GM18861 (cell line): Measurements from ENCODE around the gene ACSF3.
"Not testable (repeated sequence)": the region's sequence is repeated elsewhere in the genome, so short reads cannot be mapped to it uniquely, and the experiment has no call there.

Experiments
- ATAC-seq: cut with Tn5 transposase; IDR thresholded peaks from one replicate; pipeline ENCODE4 v1.9.1; 2021; ENCODE audit not compliant: unreplicated experiment

The ACSF3 gene

GRCh38 chr16:89172171-89172527 is 78.5 kb downstream of the ACSF3 start:
- no peak for ATAC-seq

GRCh38 chr16:89172528-89173173 is 79.0 kb downstream of the ACSF3 start:
- ATAC-seq = no peak

DNA sequence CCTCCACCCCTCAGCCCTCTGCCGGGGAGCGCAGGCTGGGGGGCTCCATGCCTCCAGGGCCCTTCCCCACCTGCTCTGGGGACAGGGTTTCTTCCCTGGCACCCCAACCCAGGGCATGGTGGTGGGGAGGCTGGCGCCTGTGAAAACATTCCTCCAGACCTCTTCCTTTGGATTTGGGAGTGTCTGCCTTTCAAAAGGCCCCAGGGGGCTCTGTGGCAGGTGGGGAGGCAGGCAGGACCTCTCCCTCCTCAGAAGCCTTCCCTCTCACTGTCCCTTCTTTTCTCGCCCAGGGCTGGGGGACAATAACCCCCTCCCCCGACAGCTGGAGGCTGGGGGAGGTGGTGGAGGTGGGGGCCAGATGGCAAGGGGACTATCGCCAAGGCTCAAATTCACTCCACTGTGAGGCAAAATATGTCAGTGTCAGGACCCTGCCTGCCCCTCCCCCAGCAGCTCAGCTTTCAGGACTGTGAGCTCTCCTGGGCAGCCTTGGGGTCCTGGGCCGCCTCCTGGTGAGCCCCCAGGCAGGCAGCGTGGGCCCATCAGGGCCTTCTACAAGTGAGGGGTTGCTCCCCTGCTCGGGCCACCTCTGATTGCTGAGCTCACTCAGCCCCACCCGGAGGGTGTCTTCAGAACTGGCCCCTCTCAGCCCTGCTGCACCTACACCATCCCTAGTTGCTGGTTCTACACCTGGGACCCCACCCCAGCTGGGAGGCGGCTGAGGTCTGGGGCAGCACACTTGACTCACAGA is 79.7 kb downstream of the ACSF3 start:
- no peak for ATAC-seq

DNA sequence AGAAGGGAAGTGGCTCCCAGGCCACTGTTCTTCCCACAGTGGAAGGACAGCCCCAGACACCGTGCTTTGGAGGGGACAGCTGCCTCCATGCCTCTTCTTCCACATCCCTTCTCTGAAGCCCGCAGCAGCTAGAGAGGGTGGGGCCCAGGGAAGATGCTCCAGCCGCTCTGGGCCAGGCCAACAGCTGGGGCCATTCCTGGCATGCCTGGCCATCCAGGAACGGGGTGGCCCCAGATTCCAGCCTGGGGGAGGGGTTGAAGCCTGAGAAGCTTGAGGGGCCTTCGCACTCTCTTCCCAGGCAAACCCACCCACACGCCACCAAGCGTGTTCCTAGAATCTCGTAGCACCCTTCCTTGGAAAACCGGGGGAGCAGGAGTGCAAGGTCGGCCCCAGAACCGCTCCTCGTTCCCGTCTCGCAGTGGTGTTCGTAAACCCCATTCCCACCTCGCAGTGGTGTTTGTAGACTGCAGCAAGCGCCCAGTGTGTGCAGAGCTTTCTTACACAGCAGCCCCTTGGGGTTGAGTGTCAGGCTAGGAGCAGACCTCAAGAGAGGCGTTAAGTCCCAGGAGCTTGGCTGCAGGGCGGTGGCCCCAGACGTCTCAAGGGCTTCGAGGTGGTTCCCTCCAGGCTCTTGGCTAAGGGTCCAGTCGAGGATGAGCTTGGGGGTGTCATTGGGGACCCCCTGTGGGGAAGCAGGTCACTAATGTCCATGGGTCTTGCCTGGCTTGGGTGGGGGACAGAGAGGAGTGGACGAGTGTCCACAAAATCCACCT is 80.6 kb downstream of the ACSF3 start:
- ATAC-seq = no peak

GRCh38 chr16:89174877-89175276 is 81.2 kb downstream of the ACSF3 start:
- ATAC-seq = no peak

GRCh38 chr16:89175280-89176146 is 81.9 kb downstream of the ACSF3 start:
- no peak for ATAC-seq

DNA sequence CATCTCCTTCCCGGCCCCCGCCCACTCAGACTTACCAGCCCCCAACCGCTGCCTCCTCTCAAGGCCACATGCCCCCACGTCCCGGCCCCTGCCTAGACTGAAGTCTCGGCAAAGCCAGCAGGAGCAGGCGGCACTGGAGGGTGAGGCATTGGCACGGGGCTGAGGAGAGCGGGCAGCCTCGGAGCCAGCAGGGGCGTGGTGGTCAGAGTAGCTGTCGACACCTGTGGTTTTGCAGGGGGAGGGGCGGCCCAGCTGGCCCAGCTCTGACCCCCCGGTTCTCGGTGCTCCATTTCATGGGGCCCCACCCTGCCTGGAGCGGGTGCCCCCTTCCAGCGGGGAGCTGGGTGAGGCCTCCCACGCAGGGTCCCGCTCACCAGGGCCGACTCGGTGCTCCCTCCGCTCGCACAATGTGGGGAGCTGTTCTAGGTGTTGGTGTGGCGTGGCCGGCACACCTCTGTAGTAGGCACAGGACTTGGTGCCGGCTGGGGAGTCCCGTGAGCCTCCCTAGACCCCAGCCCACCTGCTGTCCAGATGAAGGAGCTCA is 82.6 kb downstream of the ACSF3 start:
- ATAC-seq = no peak

DNA sequence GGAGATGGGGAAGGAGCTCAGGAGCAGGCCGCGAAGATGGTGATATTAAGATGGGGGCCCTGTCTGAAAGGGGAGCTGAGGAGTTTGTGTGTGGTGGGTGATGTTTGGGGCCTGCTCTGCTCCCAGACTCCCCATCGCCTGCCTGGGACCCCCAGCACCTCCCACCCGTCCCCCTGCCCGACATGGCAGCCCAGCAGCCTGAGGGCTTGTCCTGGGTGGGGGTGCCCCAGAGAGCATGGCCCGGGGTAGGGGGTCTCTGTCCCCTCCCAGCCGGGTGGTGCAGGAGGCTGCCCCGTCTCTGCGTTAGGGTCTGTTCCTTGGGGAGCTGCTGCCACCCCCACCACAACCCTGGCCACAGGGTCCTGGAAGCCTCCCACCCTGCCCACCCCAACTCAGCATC is 83.1 kb downstream of the ACSF3 start:
- ATAC-seq = no peak

DNA sequence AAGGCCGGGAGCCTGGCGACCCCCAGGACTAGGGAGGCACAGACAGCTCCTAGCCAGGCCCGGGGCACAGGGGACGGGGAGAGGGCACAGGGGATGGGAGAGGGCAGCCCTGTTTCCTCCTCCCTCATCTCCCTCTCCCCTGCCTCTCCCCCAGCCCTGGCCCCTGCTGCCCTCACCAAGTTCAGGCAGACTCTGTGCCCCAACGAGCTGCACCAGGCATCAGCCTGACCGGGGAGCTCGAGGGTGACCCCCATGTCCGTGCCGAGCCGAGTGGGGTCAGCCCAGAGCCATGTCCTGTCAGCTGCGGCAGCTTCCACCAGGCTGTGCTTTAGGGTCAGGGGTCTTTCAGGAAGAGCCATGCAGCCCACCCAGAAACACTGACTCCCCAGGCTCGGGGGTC is 83.8 kb downstream of the ACSF3 start:
- no peak for ATAC-seq

- ATAC-seq = no peak
Measured at GRCh38 chr16:89178453-89179147, 84.9 kb downstream of the ACSF3 start.

DNA sequence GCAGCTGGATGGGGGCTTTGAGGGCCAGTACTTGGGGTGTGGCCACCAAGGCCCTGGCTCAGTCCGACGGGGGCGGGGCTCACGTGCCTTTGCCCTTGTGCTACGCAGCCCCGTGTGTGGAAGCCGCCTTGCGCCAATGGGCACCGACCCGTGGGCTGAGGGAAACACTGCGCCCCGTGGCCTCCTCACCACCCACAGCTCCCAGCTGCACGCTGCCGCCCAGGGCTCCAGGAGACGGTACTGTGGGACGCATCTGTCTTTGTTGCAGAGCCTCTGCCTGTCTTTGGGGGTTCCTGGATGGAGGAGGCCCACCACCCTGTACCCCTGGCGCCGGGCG is 85.5 kb downstream of the ACSF3 start:
- no peak for ATAC-seq

- no peak for ATAC-seq
Measured at GRCh38 chr16:89179656-89180315, 86.1 kb downstream of the ACSF3 start.

DNA sequence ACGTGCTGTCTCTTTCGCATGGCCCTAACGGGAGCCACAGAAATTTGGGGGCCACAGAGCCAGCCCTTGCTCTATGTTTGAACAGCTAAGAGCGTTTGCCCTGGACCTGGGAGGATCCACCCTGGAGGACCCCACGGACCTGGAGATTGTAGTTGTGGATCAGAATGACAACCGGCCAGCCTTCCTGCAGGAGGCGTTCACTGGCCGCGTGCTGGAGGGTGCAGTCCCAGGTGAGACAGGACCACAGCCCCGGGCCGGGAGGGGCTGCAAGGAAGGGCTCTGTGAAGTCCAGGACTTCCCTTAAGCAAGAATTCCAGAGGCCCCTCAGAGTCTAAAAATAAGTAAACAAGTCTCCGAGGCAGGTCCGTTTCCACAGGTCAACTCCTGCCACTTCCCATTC is 89.8 kb downstream of the ACSF3 start:
- ATAC-seq = no peak

DNA sequence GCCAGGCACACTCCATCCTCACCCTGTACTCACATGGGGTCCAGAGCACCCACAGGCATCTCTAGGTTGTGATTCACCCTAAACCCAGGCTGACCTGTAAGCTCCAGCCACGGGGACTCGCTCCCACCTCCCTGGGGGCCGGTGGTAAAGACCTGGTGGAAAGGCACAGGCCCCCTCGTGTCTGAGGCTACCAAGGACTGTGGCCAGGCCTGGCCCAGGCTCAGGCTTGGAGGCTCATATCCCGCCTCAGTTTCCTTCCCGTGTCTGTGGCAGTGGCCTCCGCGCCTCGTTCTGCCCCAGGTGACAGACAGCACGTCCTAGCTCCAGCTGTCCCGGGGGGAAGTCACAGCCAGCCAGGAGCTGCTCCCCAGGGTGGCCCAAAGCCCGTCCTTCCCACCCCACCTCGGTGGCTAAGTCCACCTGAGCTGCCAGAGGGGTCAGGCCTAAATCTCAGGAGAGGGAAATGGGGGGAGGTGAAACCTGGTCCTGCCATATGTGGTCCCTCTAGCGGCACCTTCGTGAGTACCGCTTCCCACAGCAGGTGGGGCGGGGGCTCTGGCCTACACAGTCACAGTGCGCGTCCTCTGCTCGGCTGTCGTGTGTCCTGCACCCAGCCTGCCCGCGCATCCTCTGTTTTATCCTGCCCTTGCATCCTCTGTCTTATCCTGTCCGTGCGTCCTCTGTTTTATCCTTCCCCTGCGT is 90.5 kb downstream of the ACSF3 start:
- ATAC-seq = no peak

- ATAC-seq = no peak
Measured at GRCh38 chr16:89184677-89184932, 91.0 kb downstream of the ACSF3 start.

- ATAC-seq = no peak
Measured at GRCh38 chr16:89184933-89185794, 91.5 kb downstream of the ACSF3 start.

GRCh38 chr16:89185887-89186592 is 92.4 kb downstream of the ACSF3 start:
- not testable (repeated sequence) for ATAC-seq

GRCh38 chr16:89186593-89187031 is 93.0 kb downstream of the ACSF3 start:
- ATAC-seq = not testable (repeated sequence)
